DND-41 (cell line): Measurements from ENCODE around the gene KRTAP17-1.

Experiments
- EZH2 ChIP-seq: IDR thresholded peaks from 3 replicates; pipeline ENCODE4 v1.6.1; 2012; ENCODE audit warnings: borderline replicate concordance, low read depth, mild to moderate bottlenecking, moderate library complexity, low read length, inconsistent platforms; ENCODE audit not compliant: severe bottlenecking
- TF ChIP-seq, protein P1 (sequence below): IDR thresholded peaks from 2 replicates; pipeline ENCODE4 v1.5.1; 2012; ENCODE audit warnings: borderline replicate concordance, low read length, moderate library complexity, mild to moderate bottlenecking; ENCODE audit not compliant: poor library complexity, severe bottlenecking; ENCODE audit errors: extremely low read depth

- TF ChIP-seq, protein P1, sequence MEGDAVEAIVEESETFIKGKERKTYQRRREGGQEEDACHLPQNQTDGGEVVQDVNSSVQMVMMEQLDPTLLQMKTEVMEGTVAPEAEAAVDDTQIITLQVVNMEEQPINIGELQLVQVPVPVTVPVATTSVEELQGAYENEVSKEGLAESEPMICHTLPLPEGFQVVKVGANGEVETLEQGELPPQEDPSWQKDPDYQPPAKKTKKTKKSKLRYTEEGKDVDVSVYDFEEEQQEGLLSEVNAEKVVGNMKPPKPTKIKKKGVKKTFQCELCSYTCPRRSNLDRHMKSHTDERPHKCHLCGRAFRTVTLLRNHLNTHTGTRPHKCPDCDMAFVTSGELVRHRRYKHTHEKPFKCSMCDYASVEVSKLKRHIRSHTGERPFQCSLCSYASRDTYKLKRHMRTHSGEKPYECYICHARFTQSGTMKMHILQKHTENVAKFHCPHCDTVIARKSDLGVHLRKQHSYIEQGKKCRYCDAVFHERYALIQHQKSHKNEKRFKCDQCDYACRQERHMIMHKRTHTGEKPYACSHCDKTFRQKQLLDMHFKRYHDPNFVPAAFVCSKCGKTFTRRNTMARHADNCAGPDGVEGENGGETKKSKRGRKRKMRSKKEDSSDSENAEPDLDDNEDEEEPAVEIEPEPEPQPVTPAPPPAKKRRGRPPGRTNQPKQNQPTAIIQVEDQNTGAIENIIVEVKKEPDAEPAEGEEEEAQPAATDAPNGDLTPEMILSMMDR = no peak
- no peak for TF ChIP-seq EZH2
Observed at GRCh38 chr17:41347869-41348760, 32.6 kb upstream of the KRTAP17-1 start.
